Dermis microvascular lymphatic vessel endothelial cell (primary cell): ENCODE measurements around the gene MYMX. TPM values are rescaled to one million over a fixed set of nuclear protein-coding genes. Genes with fewer than 3 reads are reported as not detected.

Experiments used
- DNase-seq, 2 donors: peaks; one replicate each; pipeline versions ENCODE4 v3.0.0 to v3.0.0-alpha.2; 2010; ENCODE audit warnings: low read depth in 2 of 2
- total RNA-seq: library from RNA; depleted of rRNA; stranded (reverse); fragments of >200 nt; gene quantifications from 2 replicates; pipeline ENCODE4 v1.2.1, GENCODE V29; 2014

MYMX gene
- total RNA-seq, 1 donor from 2014 or later = 0.13 TPM

GRCh38 chr6:44249082-44249748 is 32.5 kb downstream of the MYMX start:
- DNase-seq = no peak

- DNase-seq = no peak
Observed at GRCh38 chr6:44250067-44250717, 33.5 kb downstream of the MYMX start.

DNA sequence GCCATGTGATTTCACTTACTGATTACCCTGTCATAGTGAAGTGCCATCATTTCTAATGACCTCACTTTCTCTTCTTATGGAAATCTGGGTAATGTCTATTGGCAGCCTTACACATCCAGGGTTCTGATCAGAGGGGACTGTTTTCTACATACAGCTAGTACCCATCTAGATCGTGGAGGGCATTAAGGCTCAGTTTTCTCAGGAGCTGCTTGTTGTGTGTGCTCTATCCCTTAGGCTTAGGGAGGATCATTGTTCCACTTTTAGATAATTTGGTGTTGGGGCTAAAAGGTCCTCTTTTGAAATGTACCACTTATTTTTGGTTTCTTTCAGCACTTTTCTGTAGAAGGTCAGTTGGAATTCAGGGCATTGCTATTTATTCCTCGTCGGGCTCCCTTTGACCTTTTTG is 34.0 kb downstream of the MYMX start:
- DNase-seq = no peak

- no peak for DNase-seq
Observed at GRCh38 chr6:44251576-44252524, 35.1 kb downstream of the MYMX start.

DNA sequence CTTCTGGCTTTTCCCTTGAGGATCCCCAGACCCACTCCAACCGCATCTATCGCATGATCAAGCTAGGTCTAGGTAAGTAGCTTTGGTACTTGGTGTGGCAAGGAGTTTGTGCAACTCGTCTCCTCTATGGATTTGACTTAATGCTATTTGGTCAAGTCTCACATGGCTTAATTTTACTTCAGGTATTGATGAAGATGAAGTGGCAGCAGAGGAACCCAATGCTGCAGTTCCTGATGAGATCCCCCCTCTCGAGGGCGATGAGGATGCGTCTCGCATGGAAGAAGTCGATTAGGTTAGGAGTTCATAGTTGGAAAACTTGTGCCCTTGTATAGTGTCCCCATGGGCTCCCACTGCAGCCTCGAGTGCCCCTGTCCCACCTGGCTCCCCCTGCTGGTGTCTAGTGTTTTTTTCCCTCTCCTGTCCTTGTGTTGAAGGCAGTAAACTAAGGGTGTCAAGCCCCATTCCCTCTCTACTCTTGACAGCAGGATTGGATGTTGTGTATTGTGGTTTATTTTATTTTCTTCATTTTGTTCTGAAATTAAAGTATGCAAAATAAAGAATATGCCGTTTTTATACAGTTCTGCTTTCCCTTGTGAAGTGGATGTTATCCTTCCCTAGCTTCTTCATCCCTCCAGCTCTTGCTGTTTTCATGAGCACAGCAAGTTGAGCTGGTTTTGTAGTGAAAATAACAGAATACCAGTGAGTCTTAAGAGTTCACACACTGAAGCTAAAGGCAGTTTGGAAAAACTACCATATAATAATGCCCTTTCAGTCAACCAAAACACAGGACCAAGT is 36.8 kb downstream of the MYMX start:
- DNase-seq = peak in 1 of 2 donors; percentile 53

DNA sequence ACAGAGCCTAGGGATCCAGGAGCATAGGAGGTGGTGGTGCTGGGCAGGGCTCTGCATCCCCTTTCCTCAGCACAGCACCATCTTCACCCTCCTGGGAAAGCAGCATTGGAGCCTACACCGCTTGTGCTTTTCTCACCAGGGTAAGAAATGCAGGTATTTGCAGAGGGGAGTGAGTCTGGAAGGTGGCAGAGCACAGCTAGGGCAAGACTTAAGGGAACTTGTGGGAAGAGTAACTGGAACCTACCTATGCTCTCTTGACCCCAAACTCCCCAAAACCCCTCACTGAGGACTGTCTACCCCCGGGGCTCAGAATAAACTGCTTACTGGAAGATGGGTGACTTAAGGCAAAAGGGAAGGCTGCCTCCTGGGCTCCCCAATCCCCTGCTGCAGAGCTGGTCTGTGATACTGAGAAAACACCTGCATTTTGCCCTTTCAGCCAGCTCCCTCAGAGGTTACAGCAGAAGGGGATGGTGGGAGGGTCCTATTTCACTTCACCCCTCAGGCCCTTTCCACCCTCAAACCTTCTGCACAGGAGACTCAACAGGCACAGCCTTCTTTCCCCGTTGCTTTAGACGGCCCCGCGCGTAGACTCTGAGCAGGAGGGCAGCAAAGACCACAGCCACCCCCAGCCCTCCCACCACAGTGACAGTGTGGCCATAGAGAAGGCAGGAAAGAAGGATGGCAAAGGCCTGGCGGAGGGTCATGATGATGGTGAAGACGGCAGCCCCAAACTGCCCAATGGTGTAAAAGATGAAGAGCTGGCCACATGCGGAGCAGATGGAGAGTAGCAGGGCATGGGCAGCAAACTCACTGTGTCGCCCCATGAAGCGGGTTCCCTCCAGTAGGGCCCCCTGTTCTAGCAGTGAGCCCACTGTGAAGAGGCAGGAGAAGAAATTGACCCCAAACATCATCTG is 37.7 kb downstream of the MYMX start:
- no peak for DNase-seq

GRCh38 chr6:44255105-44255808 is 38.5 kb downstream of the MYMX start:
- no peak for DNase-seq

GRCh38 chr6:44255871-44256774 is 39.4 kb downstream of the MYMX start:
- no peak for DNase-seq

DNA sequence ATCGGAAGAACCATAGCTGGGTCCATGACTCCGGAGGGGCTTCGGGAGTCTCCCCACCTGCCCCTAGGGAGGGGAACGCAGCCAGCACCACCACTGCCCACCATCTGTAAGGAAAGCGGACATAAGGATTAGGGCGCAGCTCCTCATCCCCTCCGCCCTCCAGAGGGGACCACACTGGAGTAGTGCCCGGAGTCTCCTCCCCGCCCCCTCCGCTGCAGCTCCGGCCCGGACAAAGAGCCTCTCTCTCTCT is 40.0 kb downstream of the MYMX start:
- DNase-seq = no peak

DNA sequence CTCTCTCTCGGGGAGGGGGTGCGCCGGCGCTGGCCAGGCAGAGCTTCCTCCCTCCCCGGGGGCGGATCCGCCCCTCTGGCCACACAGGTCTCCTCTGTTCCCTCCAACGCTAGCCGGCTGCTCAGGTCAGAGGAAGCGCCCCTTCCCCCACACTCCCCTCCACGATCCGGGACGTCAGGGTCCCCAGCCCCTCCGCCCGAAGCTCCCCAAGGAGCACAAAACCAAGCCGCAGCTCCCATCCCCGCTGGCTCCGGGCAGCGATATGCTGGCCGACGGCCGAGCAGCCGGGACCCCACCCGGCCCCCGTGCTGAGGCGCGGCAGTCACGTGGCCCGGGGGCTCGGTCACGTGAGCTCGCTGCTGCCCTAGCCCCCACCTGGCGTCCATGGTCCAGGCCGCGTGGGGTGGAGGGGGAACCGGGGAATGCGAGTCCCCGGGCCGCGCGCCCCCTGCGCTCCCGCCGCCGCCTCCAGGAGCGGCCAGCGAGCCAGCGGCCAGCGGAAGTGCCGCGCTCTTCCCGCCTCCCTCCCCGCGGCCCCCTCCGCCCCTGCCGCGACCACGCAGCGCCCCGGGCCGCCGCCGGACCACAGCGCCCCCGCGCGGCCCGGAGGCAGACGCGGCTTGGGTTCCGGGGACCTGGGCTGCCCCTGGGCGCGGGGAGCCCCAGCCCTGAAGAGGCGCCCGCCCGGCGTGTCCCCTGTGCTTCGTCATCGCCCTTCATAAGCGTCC is 40.5 kb downstream of the MYMX start, which contains the start of gene SLC35B2:
Gene SLC35B2 (minus strand): TSS at position 504 of the 728 bp plus-strand sequence. CDS start 118 bp downstream, at position 386.
- peak; percentile 64 to 82 for DNase-seq

DNA sequence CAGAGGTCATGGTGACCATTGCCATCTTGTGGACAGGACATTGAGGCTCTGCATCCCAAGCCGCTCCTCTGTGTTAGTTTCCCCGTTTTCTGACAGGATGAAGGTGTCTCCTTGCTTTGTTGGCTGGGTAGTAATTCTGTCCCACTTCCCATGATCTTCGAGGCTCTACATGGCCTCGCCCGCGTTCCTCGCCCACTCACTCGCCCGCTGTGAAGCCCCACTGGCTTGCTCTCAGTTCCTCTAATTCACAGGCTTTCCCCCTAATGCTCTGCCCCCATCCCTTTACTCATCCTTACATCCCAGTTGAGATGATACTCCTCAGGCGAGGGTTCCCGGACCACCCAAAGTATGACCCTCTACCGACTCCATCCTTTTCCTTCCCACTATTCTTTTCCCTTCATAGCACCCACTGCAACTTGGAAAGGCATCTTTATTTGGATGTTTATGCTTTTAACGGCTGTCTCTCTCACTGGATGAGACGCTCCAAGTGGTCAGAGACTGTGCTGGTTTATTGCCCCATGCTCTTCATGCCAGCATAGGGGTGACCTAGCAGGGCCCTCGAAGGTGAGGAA is 41.1 kb downstream of the MYMX start:
- DNase-seq = no peak

DNA sequence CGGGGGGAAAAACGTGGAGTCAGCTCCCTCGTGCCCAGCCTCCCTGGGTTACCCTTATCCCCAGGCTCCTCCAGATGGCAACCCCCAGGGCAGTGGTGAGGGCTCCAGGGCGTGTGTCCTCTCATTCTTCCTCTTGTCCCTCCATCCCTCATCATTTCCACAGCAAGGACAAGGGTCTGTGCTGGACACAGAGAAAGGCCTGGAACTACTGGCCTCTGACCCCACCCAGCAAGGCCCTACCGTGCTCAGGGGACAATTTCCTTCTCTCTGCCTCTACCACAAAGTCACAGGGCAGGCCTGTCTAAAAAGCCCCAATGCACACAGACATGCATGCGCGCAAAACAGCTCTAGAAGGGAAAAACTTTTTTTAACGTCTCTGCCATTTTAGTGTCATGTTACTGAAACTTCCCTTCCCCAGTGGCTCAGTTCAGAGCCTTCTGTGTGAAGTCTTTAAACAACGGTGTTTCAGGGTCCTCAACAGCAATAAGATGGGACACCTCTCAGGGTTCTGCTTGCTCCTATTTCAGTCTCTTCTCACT is 41.7 kb downstream of the MYMX start:
- DNase-seq = no peak

- DNase-seq = no peak
Observed at GRCh38 chr6:44258921-44259320, 42.2 kb downstream of the MYMX start.

DNA sequence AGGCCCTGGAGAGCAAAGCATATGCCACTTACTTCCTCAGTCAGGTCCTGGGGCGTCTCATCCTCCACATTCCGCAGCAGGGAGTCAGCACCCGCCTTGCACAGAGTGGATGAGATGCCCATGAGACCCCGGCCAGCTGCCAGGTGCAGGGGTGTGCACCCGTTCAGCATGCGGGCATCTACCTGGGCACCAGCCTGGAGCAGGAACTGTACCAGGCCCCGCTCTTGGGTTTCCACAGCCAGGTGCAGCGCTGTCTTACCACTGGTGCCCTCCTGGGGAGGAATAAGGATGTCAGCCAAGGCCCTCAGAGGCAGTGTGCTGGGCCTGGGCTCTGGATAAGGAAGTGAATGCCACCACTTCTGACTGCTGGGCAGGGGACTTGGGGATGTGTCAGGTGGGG is 43.3 kb downstream of the MYMX start:
- DNase-seq = no peak

- DNase-seq = no peak
Observed at GRCh38 chr6:44260451-44261297, 43.9 kb downstream of the MYMX start.

DNA sequence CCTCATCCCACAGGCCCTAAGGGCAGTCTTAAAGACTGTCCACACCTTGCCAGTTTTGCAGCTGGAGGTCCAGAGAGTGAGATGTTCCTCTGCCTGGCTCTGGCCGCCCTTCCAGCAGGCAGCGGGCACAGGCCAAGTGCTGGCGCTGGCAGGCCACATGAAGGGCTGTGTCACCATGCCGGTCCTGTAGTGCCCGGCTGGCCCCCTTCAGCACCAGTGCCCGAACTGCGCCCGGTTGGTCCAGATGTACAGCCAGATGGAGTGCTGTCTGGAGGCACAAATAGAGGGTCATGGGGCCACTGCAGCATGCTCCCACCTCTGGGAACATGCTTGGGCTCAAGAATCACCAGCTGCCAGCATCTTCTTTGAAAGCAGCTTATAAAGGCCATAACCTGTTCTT is 44.9 kb downstream of the MYMX start:
- no peak for DNase-seq
